Measurements from ENCODE around the gene USP11. TPM values are rescaled to one million over a fixed set of nuclear protein-coding genes. Genes with fewer than 3 reads are reported as not detected.

Gene USP11
- polyA plus RNA-seq, 1 donor, result 57.6 TPM

DNA sequence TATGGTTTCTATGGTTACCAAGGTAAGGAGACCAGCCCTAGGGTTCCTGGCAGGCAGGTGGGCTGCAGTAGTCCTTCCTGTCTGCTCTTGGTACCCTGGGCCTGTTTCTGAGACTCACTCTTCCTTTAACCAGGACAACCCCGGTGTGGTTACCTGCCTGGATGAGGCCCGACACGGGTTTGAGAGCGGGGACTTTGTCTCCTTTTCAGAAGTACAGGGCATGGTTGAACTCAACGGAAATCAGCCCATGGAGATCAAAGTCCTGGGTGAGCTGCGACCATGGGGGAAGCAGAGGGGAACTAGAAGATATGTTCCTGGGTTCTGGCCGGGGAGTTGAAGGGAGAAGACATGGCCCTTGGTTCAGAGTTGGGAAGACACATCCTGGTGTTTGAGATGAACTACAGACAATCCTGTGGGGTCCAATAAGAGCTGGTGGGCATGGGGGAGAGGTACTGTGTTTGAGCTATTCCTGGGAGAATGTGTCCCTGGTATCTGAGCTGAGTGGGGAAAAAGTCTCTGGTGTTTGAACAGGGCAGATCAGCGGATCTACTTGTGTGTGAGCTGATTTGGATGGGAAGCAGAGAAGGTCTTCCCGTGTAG, 31.4 kb upstream of the USP11 start:
- peaks cover 20% of the 10 kb centered on the region for H3K4me1 ChIP-seq (ENCODE audit: control insufficient read depth, insufficient read depth, low read length)
- peak overlapping the region; percentile 55 for H3K27ac ChIP-seq (ENCODE audit: low read length)
- DNase-seq, result peak; percentile 45 to 79
- no peak overlapping the region for H3K4me3 ChIP-seq (ENCODE audit: low read length)
- H3K9me3 ChIP-seq (ENCODE audit: control insufficient read depth, low read depth, low read length), result no peaks in the 10 kb centered on the region
- no CpG with 5 or more reads among the region's 9 CpGs for WGBS (ENCODE audit: insufficient coverage, low lambda C conversion rate)
- H3K36me3 ChIP-seq (ENCODE audit: control insufficient read depth, insufficient read depth, low read length), result peaks cover 76% of the 10 kb centered on the region
- no peaks in the 10 kb centered on the region for H3K27me3 ChIP-seq (ENCODE audit: control insufficient read depth, insufficient read depth, low read length)

DNA sequence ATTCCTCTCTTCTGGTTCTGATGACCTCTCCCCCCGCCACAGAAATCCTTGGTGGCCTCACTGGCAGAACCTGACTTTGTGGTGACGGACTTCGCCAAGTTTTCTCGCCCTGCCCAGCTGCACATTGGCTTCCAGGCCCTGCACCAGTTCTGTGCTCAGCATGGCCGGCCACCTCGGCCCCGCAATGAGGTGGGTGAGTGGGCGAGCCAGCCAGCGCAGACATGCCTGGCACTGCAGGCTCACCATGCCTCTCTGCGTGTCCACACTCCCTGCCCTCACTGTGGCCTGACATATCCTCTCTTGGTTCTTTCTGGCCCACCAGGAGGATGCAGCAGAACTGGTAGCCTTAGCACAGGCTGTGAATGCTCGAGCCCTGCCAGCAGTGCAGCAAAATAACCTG, 30.5 kb upstream of the USP11 start:
- H3K27me3 ChIP-seq (ENCODE audit: control insufficient read depth, insufficient read depth, low read length), result no peaks in the 10 kb centered on the region
- no peak overlapping the region for H3K27ac ChIP-seq (ENCODE audit: low read length)
- no peaks in the 10 kb centered on the region for H3K9me3 ChIP-seq (ENCODE audit: control insufficient read depth, low read depth, low read length)
- peaks cover 17% of the 10 kb centered on the region for H3K4me1 ChIP-seq (ENCODE audit: control insufficient read depth, insufficient read depth, low read length)
- H3K36me3 ChIP-seq (ENCODE audit: control insufficient read depth, insufficient read depth, low read length), result peaks cover 83% of the 10 kb centered on the region
- no peak overlapping the region for H3K4me3 ChIP-seq (ENCODE audit: low read length)
- DNase-seq, result no peak
- WGBS (ENCODE audit: insufficient coverage, low lambda C conversion rate), result no CpG with 5 or more reads among the region's 11 CpGs

DNA sequence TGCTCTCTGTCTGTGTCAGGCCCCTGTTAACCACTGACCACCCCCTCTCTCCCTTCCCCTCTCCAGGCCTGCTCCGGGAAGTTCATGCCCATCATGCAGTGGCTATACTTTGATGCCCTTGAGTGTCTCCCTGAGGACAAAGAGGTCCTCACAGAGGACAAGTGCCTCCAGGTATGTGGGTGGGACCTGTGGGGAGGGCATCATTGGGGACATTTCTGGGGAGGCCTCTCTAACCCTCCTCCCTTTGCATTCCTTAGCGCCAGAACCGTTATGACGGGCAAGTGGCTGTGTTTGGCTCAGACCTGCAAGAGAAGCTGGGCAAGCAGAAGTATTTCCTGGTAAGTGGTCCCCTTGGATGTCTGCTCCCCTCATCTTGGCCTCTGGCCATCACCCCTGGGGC, 29.9 kb upstream of the USP11 start:
- no CpG with 5 or more reads among the region's 4 CpGs for WGBS (ENCODE audit: insufficient coverage, low lambda C conversion rate)
- Histone ChIP-seq H3K4me3 (ENCODE audit: low read length) (no peak overlapping the region), H3K27ac (ENCODE audit: low read length) (no peak overlapping the region), H3K4me1 (ENCODE audit: control insufficient read depth, insufficient read depth, low read length) (peaks cover 16% of the 10 kb centered on the region), H3K9me3 (ENCODE audit: control insufficient read depth, low read depth, low read length) (no peaks in the 10 kb centered on the region), H3K36me3 (ENCODE audit: control insufficient read depth, insufficient read depth, low read length) (peaks cover 85% of the 10 kb centered on the region), H3K27me3 (ENCODE audit: control insufficient read depth, insufficient read depth, low read length) (no peaks in the 10 kb centered on the region)
- no peak for DNase-seq

DNA sequence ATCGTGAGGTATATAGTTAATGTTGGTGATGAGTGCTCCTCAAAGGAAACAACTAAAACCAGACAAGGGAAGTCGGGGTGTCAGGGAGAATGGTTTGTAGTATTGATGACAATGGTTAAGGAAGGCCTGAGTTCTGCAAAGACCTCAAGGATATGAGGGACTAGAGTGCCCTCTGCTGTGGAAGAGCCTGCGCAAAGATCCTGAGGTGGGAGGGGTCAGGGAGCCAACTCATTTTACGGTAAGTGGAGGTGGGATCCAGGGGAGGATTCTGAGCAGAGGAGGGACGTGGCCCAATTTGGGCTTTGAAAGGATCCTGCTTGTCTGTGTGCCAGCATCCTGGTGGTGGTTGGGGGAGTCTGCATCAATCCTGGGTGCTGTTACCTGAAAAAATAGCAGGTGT, 27.8 kb upstream of the USP11 start:
- H3K9me3 ChIP-seq (ENCODE audit: control insufficient read depth, low read depth, low read length), result no peaks in the 10 kb centered on the region
- DNase-seq, result no peak
- peaks cover 13% of the 10 kb centered on the region for H3K4me1 ChIP-seq (ENCODE audit: control insufficient read depth, insufficient read depth, low read length)
- no peak overlapping the region for H3K27ac ChIP-seq (ENCODE audit: low read length)
- no peaks in the 10 kb centered on the region for H3K27me3 ChIP-seq (ENCODE audit: control insufficient read depth, insufficient read depth, low read length)
- H3K36me3 ChIP-seq (ENCODE audit: control insufficient read depth, insufficient read depth, low read length), result peaks cover 83% of the 10 kb centered on the region
- no peak overlapping the region for H3K4me3 ChIP-seq (ENCODE audit: low read length)
- WGBS (ENCODE audit: insufficient coverage, low lambda C conversion rate), result no CpG with 5 or more reads among the region's 5 CpGs

DNA sequence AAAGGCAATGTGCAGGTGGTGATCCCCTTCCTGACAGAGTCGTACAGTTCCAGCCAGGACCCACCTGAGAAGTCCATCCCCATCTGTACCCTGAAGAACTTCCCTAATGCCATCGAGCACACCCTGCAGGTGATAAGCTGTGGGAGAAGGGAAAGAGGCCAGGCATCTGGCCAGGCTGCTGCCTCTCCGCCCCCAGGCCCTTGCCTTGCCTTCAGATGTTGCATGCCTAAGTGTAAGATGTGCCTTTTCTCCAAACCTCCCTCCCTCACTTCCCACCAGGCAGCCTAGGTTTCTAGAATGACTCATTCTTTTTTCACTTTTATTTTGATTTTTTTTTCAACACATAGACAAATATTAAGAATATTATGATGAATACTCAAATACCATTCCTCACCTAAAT, 26.5 kb upstream of the USP11 start:
- H3K4me3 ChIP-seq (ENCODE audit: low read length), result no peak overlapping the region
- peaks cover 6% of the 10 kb centered on the region for H3K4me1 ChIP-seq (ENCODE audit: control insufficient read depth, insufficient read depth, low read length)
- no peak overlapping the region for H3K27ac ChIP-seq (ENCODE audit: low read length)
- peaks cover 85% of the 10 kb centered on the region for H3K36me3 ChIP-seq (ENCODE audit: control insufficient read depth, insufficient read depth, low read length)
- no peaks in the 10 kb centered on the region for H3K27me3 ChIP-seq (ENCODE audit: control insufficient read depth, insufficient read depth, low read length)
- no peaks in the 10 kb centered on the region for H3K9me3 ChIP-seq (ENCODE audit: control insufficient read depth, low read depth, low read length)
- WGBS (ENCODE audit: insufficient coverage, low lambda C conversion rate), result no CpG with 5 or more reads among the region's 3 CpGs
- DNase-seq, result no peak

DNA sequence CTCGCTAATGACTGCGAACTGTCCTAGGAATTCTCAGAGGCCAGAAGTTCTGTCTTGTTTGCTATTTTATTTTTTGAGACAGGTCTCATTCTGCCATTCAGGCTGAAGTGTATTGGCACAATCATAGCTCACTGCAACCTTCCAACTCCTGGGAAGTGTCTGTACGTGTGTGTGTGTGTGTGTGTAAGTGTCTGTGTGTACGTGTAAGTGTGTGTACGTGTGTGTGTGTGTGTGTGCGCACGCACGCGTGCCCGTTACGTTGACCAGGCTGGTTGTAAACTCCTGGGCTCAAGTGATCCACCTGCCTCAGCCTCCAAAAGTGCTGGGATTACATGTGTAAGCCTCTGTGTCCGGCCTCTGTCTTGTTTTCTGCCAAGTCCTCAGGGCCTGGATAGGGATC, 24.7 kb upstream of the USP11 start:
- WGBS (ENCODE audit: insufficient coverage, low lambda C conversion rate), result no CpG with 5 or more reads among the region's 12 CpGs
- H3K9me3 ChIP-seq (ENCODE audit: control insufficient read depth, low read depth, low read length), result no peaks in the 10 kb centered on the region
- no peak for DNase-seq
- peaks cover 85% of the 10 kb centered on the region for H3K36me3 ChIP-seq (ENCODE audit: control insufficient read depth, insufficient read depth, low read length)
- H3K27me3 ChIP-seq (ENCODE audit: control insufficient read depth, insufficient read depth, low read length), result no peaks in the 10 kb centered on the region
- no peaks in the 10 kb centered on the region for H3K4me1 ChIP-seq (ENCODE audit: control insufficient read depth, insufficient read depth, low read length)
- no peak overlapping the region for H3K27ac ChIP-seq (ENCODE audit: low read length)
- H3K4me3 ChIP-seq (ENCODE audit: low read length), result no peak overlapping the region

DNA sequence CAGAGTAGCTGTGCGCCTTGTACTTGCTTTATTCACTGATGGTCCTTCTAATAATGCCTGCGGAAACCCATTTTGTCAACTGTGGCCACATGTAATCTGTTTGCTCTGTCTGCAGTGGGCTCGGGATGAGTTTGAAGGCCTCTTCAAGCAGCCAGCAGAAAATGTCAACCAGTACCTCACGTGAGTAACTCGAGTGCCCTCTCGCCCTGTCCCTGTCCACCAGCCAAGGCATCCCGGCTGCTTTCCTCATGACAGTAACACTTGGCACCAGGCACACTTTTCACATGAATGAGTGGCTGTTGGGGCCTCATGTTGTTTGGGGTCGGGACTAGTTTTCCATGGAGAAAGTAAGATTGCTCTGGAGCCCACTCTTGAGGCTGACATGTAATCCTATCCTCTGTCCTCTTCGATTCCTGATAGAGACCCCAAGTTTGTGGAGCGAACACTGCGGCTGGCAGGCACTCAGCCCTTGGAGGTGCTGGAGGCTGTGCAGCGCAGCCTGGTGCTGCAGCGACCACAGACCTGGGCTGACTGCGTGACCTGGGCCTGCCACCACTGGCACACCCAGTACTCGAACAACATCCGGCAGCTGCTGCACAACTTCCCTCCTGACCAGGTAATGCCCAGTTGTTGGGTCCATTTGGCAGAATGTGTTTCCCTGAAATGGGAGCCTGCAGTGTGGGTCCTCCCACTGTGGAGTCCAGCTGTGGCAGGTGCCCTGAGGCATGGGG, 23.1 kb upstream of the USP11 start:
- H3K4me3 ChIP-seq (ENCODE audit: low read length), result no peak overlapping the region
- no peak for DNase-seq
- H3K9me3 ChIP-seq (ENCODE audit: control insufficient read depth, low read depth, low read length), result no peaks in the 10 kb centered on the region
- no peaks in the 10 kb centered on the region for H3K27me3 ChIP-seq (ENCODE audit: control insufficient read depth, insufficient read depth, low read length)
- no CpG with 5 or more reads among the region's 16 CpGs for WGBS (ENCODE audit: insufficient coverage, low lambda C conversion rate)
- H3K36me3 ChIP-seq (ENCODE audit: control insufficient read depth, insufficient read depth, low read length), result peaks cover 86% of the 10 kb centered on the region
- no peak overlapping the region for H3K27ac ChIP-seq (ENCODE audit: low read length)
- no peaks in the 10 kb centered on the region for H3K4me1 ChIP-seq (ENCODE audit: control insufficient read depth, insufficient read depth, low read length)

DNA sequence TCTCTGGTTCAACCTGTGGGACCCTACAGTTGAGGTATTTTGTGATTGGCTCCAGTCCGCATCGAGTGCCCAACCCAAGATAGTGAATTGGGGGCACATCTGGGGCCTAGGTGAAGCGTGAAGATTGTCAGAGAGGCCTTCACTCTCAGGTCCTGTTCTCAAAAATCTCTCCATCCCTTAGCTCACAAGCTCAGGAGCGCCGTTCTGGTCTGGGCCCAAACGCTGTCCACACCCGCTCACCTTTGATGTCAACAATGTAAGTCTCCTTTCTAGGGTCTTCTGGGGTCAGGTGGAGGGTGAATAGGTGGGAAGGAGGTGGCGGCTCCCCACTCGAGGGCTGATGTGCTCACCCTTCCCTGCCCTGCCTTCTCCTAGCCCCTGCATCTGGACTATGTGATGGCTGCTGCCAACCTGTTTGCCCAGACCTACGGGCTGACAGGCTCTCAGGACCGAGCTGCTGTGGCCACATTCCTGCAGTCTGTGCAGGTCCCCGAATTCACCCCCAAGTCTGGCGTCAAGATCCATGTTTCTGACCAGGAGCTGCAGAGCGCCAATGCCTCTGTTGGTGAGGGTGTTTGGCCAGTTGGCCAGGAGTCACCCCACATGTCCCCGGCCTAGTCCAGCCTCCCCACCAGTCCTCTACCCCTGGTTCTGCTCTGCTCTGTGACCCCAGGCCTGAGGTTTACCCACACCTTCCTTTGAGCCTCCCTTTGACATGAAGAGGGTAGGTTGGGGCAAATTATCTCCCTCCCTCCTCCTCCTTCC, 22.0 kb upstream of the USP11 start:
- WGBS (ENCODE audit: insufficient coverage, low lambda C conversion rate), result no CpG with 5 or more reads among the region's 15 CpGs
- Histone ChIP-seq H3K27ac (ENCODE audit: low read length) (no peak overlapping the region), H3K27me3 (ENCODE audit: control insufficient read depth, insufficient read depth, low read length) (no peaks in the 10 kb centered on the region), H3K4me3 (ENCODE audit: low read length) (no peak overlapping the region), H3K9me3 (ENCODE audit: control insufficient read depth, low read depth, low read length) (no peaks in the 10 kb centered on the region), H3K36me3 (ENCODE audit: control insufficient read depth, insufficient read depth, low read length) (peaks cover 87% of the 10 kb centered on the region), H3K4me1 (ENCODE audit: control insufficient read depth, insufficient read depth, low read length) (no peaks in the 10 kb centered on the region)
- DNase-seq, result no peak

DNA sequence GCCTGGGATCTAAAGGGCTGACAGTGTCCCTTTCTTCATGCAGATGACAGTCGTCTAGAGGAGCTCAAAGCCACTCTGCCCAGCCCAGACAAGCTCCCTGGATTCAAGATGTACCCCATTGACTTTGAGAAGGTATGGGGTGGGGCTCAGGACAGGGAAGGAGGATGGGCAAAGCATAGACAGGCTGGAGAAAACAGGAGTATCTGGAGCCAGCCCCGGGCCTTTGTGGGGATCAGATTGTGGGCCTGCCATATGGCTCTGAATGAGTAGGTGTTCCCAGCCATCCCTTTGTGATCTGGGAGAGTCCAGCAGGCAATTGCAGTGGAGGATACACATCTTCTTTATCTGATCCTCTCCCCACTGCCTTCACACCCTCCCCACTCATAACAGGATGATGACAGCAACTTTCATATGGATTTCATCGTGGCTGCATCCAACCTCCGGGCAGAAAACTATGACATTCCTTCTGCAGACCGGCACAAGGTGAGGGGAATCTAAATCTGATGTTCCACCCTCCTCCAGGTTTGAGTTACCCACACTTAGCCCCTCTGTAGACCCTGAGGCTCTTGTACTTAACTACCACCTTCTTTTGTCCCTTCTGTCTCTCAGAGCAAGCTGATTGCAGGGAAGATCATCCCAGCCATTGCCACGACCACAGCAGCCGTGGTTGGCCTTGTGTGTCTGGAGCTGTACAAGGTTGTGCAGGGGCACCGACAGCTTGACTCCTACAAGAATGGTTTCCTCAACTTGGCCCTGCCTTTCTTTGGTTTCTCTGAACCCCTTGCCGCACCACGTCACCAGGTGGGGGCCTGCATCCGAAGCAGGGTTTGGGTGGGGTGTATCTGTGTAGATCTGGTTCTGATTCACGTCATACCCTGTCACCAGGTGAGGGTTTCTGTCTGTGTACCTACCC, 20.2 kb upstream of the USP11 start:
- no peak for DNase-seq
- Histone ChIP-seq H3K9me3 (ENCODE audit: control insufficient read depth, low read depth, low read length) (no peaks in the 10 kb centered on the region), H3K4me1 (ENCODE audit: control insufficient read depth, insufficient read depth, low read length) (peaks cover 11% of the 10 kb centered on the region), H3K27ac (ENCODE audit: low read length) (no peak overlapping the region), H3K4me3 (ENCODE audit: low read length) (no peak overlapping the region), H3K36me3 (ENCODE audit: control insufficient read depth, insufficient read depth, low read length) (peaks cover 76% of the 10 kb centered on the region), H3K27me3 (ENCODE audit: control insufficient read depth, insufficient read depth, low read length) (no peaks in the 10 kb centered on the region)
- no CpG with 5 or more reads among the region's 12 CpGs for WGBS (ENCODE audit: insufficient coverage, low lambda C conversion rate)

Data from large intestine (tissue), 3 donors.